ENCODE data around the gene OSBP. TPM values are rescaled to one million over a fixed set of nuclear protein-coding genes. Genes with fewer than 3 reads are reported as not detected.
"Not testable (repeated sequence)": the region's sequence is repeated elsewhere in the genome, so short reads cannot be mapped to it uniquely, and the experiment has no call there.

The OSBP gene
- total and polyA plus RNA-seq, 11 donors: 12.0 to 48.3 (median 32.3) TPM

GRCh38 chr11:59643390-59643789 is 27.8 kb upstream of the OSBP start:
- DNase-seq: no peak
- no peaks in the 10 kb centered on the region for H3K4me1 ChIP-seq
- peaks cover 0 to 98% (median 96%) of the 10 kb centered on the region in 9 donors for H3K36me3 ChIP-seq
- no peak for TF ChIP-seq CTCF (IDR thresholded peaks at IDR 0.05)
- no peak for TF ChIP-seq POLR2A (IDR thresholded peaks at IDR 0.05)
- no peak for ATAC-seq
- no peak overlapping the region for H3K27ac ChIP-seq
- H3K4me3 ChIP-seq: no peak overlapping the region
- H3K27me3 ChIP-seq: no peaks in the 10 kb centered on the region
- H3K9me3 ChIP-seq: no peaks in the 10 kb centered on the region
- intact Hi-C loops (cut with DNase I): loop anchor here in 1 of 10 donors (5.0 kb wide), 1 partner anchor 41 kb away; no protein-coding TSS in a partner anchor
- WGBS, 4 donors: 95 to 98% (median 96%) methylated on average over 3 of the region's 3 CpGs

- TF ChIP-seq POLR2A (IDR thresholded peaks at IDR 0.05) (no peak), CTCF (IDR thresholded peaks at IDR 0.05) (no peak)
- ATAC-seq: no peak
- no peaks in the 10 kb centered on the region for H3K4me1 ChIP-seq
- intact Hi-C loops (cut with DNase I): loop anchor here in 1 of 10 donors (5.0 kb wide), 1 partner anchor 39 kb away; no protein-coding TSS in a partner anchor
- no peak for DNase-seq
- WGBS, 4 donors: 93 to 97% (median 94%) methylated on average over 3 of the region's 3 CpGs
- H3K36me3 ChIP-seq: peaks cover 0 to 98% (median 96%) of the 10 kb centered on the region in 9 donors
- H3K27me3 ChIP-seq: no peaks in the 10 kb centered on the region
- H3K9me3 ChIP-seq: no peaks in the 10 kb centered on the region
- no peak overlapping the region for H3K27ac ChIP-seq
- H3K4me3 ChIP-seq: no peak overlapping the region
Measured at GRCh38 chr11:59641156-59641555, 25.6 kb upstream of the OSBP start.

GRCh38 chr11:59630493-59630892 is 14.9 kb upstream of the OSBP start:
- DNase-seq (no peak), ATAC-seq (no peak)
- Histone ChIP-seq H3K27me3 (no peaks in the 10 kb centered on the region), H3K36me3 (peaks cover 0 to 23% (median 8%) of the 10 kb centered on the region in 9 donors), H3K27ac (no peak overlapping the region), H3K4me3 (no peak overlapping the region), H3K9me3 (no peaks in the 10 kb centered on the region), H3K4me1 (no peaks in the 10 kb centered on the region)
- WGBS, 4 donors: 85 to 97% (median 91%) methylated on average over 2 of the region's 2 CpGs
- intact Hi-C loops (cut with DNase I): no loop called here
- TF ChIP-seq CTCF (IDR thresholded peaks at IDR 0.05): no peak
- TF ChIP-seq POLR2A (IDR thresholded peaks at IDR 0.05): no peak

GRCh38 chr11:59629996-59630395 is 14.4 kb upstream of the OSBP start:
- H3K27ac ChIP-seq: no peak overlapping the region
- no peaks in the 10 kb centered on the region for H3K9me3 ChIP-seq
- H3K4me3 ChIP-seq: no peak overlapping the region
- DNase-seq: no peak
- H3K4me1 ChIP-seq: no peaks in the 10 kb centered on the region
- H3K27me3 ChIP-seq: no peaks in the 10 kb centered on the region
- intact Hi-C loops (cut with DNase I): no loop called here
- no peak for TF ChIP-seq POLR2A (IDR thresholded peaks at IDR 0.05)
- no peak for TF ChIP-seq CTCF (IDR thresholded peaks at IDR 0.05)
- no peak for ATAC-seq
- peaks cover 0 to 18% (median 5%) of the 10 kb centered on the region in 9 donors for H3K36me3 ChIP-seq

- H3K4me1 ChIP-seq; H3K27ac ChIP-seq; ATAC-seq; H3K9me3 ChIP-seq; H3K27me3 ChIP-seq; intact Hi-C loops (cut with DNase I); H3K4me3 ChIP-seq; DNase-seq: not testable (repeated sequence)
- WGBS, 4 donors: 87 to 92% (median 89%) methylated on average over 4 of the region's 4 CpGs
- H3K36me3 ChIP-seq: peaks cover 0 to 14% (median 4%) of the 10 kb centered on the region in 9 donors
Measured at GRCh38 chr11:59626969-59627368, 11.4 kb upstream of the OSBP start.

Data from heart left ventricle (tissue), 16 donors.